GM06990 (cell line): ENCODE results near the gene SLC2A14.
"Not testable (repeated sequence)": the region's sequence is repeated elsewhere in the genome, so short reads cannot be mapped to it uniquely, and the experiment has no call there.

Experiments
- DNase-seq: peaks from one replicate; pipeline ENCODE4 v3.0.0-alpha.2; 2011; ENCODE audit not compliant: insufficient read length; ENCODE audit errors: extremely low read depth
- H3K27me3 ChIP-seq: replicated peaks from 2 replicates; pipeline ENCODE4 v1.6.0; 2011; ENCODE audit warnings: low read length; ENCODE audit not compliant: control insufficient read depth, insufficient read depth
- H3K36me3 ChIP-seq: 2 replicates; pipeline ENCODE4 v1.5.1; 2011; ENCODE audit warnings: low read length; ENCODE audit not compliant: control insufficient read depth, insufficient read depth
- H3K4me3 ChIP-seq: replicated peaks from 2 replicates; pipeline ENCODE4 v1.5.1; 2011; ENCODE audit warnings: low read depth, mild to moderate bottlenecking, control low read depth, low read length
- CTCF ChIP-seq: IDR thresholded peaks from 2 replicates; pipeline ENCODE4 v1.5.1; 2011; ENCODE audit warnings: low read length, control low read depth, mild to moderate bottlenecking, inconsistent platforms; ENCODE audit not compliant: insufficient read depth, poor library complexity, severe bottlenecking

Gene SLC2A14

GRCh38 chr12:7857971-7858370 lies 14.7 kb downstream of the SLC2A14 start:
- Histone ChIP-seq H3K36me3 (no peaks in the 10 kb centered on the region), H3K4me3 (no peak overlapping the region), H3K27me3 (no peaks in the 10 kb centered on the region)
- TF ChIP-seq CTCF = no peak
- no peak for DNase-seq

- no peaks in the 10 kb centered on the region for H3K27me3 ChIP-seq
- H3K36me3 ChIP-seq = no peaks in the 10 kb centered on the region
- no peak overlapping the region for H3K4me3 ChIP-seq
- TF ChIP-seq CTCF = no peak
- no peak for DNase-seq
These were observed 16.2 kb downstream of the SLC2A14 start for GRCh38 chr12:7856516-7856915.

GRCh38 chr12:7853557-7853956 lies 19.2 kb downstream of the SLC2A14 start:
- TF ChIP-seq CTCF = no peak
- no peak for DNase-seq
- Histone ChIP-seq H3K27me3 (no peaks in the 10 kb centered on the region), H3K4me3 (no peak overlapping the region), H3K36me3 (no peaks in the 10 kb centered on the region)

GRCh38 chr12:7851622-7852081 lies 21.1 kb downstream of the SLC2A14 start:
- H3K4me3 ChIP-seq, H3K36me3 ChIP-seq, DNase-seq, H3K27me3 ChIP-seq: not testable (repeated sequence)

GRCh38 chr12:7850099-7850498 lies 22.6 kb downstream of the SLC2A14 start:
- not testable (repeated sequence) for H3K27me3 ChIP-seq, H3K4me3 ChIP-seq, H3K36me3 ChIP-seq, DNase-seq

- H3K4me3 ChIP-seq, DNase-seq, H3K36me3 ChIP-seq, H3K27me3 ChIP-seq: not testable (repeated sequence)
These were observed 24.7 kb downstream of the SLC2A14 start for GRCh38 chr12:7848098-7848422.

GRCh38 chr12:7847226-7848097 lies 25.3 kb downstream of the SLC2A14 start:
- not testable (repeated sequence) for DNase-seq, H3K4me3 ChIP-seq, H3K36me3 ChIP-seq, H3K27me3 ChIP-seq

GRCh38 chr12:7844116-7844515 lies 28.6 kb downstream of the SLC2A14 start:
- Histone ChIP-seq H3K4me3 (no peak overlapping the region), H3K27me3 (no peaks in the 10 kb centered on the region), H3K36me3 (no peaks in the 10 kb centered on the region)
- DNase-seq = no peak
- TF ChIP-seq CTCF = no peak

- H3K4me3 ChIP-seq, H3K27me3 ChIP-seq, H3K36me3 ChIP-seq, DNase-seq: not testable (repeated sequence)
These were observed 29.1 kb downstream of the SLC2A14 start for GRCh38 chr12:7843583-7843982.

- not testable (repeated sequence) for H3K4me3 ChIP-seq, DNase-seq, H3K36me3 ChIP-seq, H3K27me3 ChIP-seq
These were observed 29.6 kb downstream of the SLC2A14 start for GRCh38 chr12:7843149-7843548.
